NCI-H2227 treated with DMSO at 0.1 percent for 48 hours (cell line): ENCODE data around the gene TYMP.
A peak's percentile ranks its signal among the peaks of the same experiment; 100 is the strongest.
"Not testable (repeated sequence)": the region's sequence is repeated elsewhere in the genome, so short reads cannot be mapped to it uniquely, and the experiment has no call there.

Experiments
- DNase-seq: peaks from one replicate; lab custom pipeline; 2025; lab: John Stamatoyannopoulos, UW

TYMP gene

GRCh38 chr22:50524676-50525103 is 5.1 kb downstream of the TYMP start:
- DNase-seq, result peak; percentile 31

DNA sequence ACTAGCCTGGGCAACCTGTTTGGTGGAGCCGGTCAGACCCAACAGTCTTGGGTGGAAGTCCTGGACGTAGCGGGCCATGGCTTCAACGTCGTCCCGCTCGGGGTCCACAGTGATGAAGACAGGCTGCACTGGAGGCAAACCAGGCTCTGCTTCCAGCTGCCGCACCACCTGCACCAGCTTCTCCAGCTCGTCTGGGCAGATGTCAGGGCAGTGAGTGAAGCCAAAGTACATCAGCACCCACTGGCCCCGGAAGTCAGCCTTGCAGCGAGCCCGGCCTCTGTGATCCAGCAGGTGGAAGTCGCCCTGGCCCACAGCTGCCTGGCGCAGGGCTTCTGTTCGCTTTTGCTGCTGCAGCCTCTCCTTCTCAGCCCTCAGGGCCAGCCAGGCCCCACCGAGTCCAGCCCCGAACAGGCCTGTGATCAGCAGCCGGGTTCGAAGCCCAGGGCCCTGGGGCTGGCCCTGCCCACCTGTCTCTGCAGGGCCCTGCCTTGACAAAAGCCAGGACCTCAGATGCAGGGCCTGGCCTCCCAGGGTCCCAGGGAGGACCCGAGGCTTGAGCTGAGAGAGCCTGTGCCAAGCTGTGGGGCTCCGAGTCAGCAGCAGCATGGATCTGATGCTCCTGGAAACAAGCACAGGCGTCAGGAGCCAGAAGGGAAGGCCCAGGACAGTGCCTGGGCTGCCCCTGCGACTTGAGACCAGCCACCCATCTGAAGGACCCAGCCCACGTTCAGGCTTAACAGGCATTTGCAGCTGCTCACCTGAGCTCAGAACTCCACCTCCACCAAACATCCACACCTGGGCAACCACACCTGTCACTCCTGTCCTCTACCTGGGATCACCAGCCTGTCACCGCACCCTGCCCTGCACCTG is 5.8 kb downstream of the TYMP start:
- DNase-seq, result no peak

- no peak for DNase-seq
These were observed 6.4 kb downstream of the TYMP start for GRCh38 chr22:50523458-50523805.

GRCh38 chr22:50522806-50523438 is 6.9 kb downstream of the TYMP start:
- no peak for DNase-seq

- no peak for DNase-seq
These were observed 7.5 kb downstream of the TYMP start for GRCh38 chr22:50522208-50522805.

DNA sequence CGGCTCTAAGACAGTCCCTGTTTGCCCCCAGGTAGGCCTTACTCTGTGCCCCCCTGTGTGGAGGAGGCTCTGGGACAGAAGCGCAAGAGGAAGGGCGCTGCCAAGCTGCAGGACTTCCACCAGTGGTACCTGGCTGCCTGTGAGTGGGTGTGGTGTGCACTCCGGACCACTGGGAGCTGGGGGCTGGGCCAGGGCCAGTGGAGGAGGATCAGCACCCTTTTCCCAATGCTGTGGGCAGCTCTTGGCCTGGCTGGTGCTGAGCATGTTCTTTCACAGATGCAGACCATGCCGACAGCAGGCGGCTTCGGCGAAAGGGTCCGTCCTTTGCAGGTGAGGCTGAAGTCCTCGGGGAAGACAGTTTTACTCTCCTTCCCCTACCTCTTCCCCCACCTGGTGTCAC is 8.1 kb downstream of the TYMP start:
- no peak for DNase-seq

GRCh38 chr22:50520826-50521453 is 8.9 kb downstream of the TYMP start:
- DNase-seq, result no peak

GRCh38 chr22:50520184-50520583 is 9.6 kb downstream of the TYMP start:
- DNase-seq, result not testable (repeated sequence)

DNA sequence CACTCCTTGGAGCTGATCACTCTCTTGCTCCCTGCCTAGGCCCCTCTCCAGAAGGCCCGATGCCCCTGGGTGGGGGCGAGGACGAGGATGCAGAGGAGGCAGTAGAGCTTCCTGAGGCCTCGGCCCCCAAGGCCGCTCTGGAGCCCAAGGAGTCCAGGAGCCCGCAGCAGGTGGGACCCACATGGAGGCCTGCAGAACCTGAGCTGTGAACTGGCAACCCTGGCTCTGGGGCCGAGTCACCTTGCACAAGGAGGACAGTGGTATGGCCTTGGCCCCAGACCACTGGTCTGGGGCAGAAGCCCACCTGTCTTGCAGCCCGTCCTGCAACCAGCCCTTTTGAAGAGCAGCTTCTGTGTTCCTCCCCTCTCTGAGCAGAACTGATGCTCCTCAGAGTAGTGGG is 10.7 kb downstream of the TYMP start:
- no peak for DNase-seq

- DNase-seq, result no peak
These were observed 11.2 kb downstream of the TYMP start for GRCh38 chr22:50518606-50519005.

GRCh38 chr22:50517495-50518260 is 12.1 kb downstream of the TYMP start:
- no peak for DNase-seq

DNA sequence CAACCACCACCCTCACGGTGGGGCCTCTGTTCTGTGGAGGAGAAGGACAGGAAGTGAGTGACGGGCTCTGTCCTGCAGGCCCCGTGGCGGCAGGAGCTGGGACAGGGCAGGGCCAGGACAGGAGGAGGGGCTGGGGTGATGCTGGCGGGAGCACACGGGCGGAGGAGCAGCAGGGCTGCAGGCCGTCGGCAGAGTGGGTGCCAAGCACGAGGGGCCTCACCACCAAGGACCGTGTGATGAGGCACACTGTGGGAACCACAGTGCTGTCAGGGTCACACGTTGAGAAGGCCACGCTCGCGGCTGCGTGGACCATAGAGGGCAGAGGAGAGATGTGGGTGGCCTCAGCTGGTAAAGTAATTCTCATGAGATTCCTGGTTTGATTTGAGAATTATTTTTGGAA is 12.9 kb downstream of the TYMP start:
- DNase-seq, result no peak

DNA sequence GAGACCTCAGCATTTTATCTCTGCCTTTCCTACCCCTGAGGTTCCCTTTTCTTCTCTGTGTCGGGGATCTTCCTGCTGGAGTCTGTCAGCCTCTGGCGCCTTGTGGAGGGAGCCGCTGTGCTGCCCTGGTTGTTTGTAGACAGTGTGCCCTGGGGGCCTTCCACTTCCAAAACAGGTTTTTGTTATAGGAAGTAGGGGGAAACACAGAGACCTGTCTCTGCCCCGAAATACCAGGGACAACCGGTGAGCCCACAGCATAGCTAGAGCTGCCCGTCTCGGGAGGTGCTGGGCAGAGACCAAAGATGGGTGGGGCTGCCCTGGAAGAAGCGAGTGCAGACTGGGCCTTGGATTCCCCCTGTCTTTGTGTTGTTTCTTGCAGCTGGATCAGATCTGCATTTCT is 13.7 kb downstream of the TYMP start:
- DNase-seq, result no peak

DNA sequence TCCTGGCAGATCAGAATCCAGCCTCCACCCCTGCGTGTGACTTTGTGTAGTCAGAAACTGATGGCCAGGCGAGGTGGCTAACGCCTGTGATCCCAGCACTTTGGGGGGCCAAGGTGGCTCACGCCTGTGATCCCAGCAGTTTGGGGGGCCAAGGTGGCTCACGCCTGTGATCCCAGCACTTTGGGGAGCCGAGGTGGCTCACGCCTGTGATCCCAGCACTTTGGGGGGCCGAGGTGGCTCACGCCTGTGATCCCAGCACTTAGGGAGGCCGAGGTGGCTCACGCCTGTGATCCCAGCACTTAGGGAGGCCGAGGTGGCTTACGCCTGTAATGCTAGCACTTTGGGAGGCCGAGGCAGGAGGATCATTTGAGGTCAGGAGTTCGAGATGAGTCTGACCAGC is 16.6 kb downstream of the TYMP start:
- no peak for DNase-seq

GRCh38 chr22:50508897-50509296 is 20.9 kb downstream of the TYMP start:
- DNase-seq, result no peak

DNA sequence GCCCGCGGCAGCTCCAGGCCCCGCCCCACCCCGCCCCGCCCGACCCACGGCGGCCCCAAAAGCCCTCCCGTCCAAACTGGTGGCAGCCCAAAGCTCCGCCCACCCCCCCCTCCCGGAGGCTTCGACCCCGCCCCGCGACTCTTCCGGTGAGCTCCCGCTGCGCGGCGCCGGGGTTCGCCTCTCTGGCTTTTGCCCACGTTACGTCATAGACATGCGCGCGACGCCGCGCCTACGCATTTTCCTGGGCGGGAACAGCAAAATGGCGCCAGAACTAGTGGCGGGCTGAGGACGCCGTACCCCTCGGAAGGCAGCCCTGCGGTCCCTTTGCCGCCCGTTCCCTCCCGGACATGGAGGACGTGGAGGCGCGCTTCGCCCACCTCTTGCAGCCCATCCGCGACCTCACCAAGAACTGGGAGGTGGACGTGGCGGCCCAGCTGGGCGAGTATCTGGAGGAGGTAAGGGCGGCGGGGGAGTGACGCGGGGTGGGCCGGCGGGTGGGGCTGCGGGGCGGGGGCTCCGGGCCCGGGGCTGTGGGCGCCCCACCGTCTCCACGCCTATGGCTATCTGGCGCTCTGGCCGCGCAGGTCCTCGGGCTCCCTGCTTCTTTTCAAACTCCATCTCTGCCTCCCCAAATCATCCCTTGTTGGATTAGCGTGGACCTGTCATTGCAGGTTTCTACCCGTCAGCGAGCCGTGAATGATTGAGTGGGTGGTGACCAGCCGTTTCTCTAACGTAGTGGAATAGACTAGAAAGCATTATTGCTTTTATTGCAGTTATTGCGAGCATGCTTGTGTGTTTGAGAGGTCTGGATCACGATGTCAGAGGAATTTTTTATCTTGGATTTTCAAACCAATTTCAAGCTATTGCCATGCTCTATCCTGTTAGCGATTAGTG is 21.6 kb downstream of the TYMP start, which contains the start of gene NCAPH2:
NCAPH2 (plus strand) TSS at position 234 of the 894 bp plus-strand sequence; CDS start at position 348, 114 bp downstream.
- peak; percentile 91 for DNase-seq

- peak; percentile 91 for DNase-seq
These were observed 22.3 kb downstream of the TYMP start, which contains the start of gene LMF2 for GRCh38 chr22:50507421-50507990. LMF2 (minus strand) TSS chr22:50507702; CDS start chr22:50507675, 27 bp downstream.

GRCh38 chr22:50506611-50507420 is 23.0 kb downstream of the TYMP start:
- DNase-seq, result no peak
